SJCRH30 (cell line): ENCODE data around the gene MRPL28. TPM values are rescaled to one million over a fixed set of nuclear protein-coding genes. Genes with fewer than 3 reads are reported as not detected.
"Not testable (repeated sequence)": the region's sequence is repeated elsewhere in the genome, so short reads cannot be mapped to it uniquely, and the experiment has no call there.

Source experiments
- DNase-seq, 2 experiments: peaks; one replicate each; pipeline ENCODE4 v3.0.0-alpha.2; 2015 to 2020
- H3K27ac ChIP-seq: fragments of 250-450 bp; sonication (Bioruptor Pico); 2 replicates; pipeline ENCODE4 v1.5.1; 2020; ENCODE audit warnings: mild to moderate bottlenecking, moderate library complexity
- H3K27me3 ChIP-seq: fragments of 250-450 bp; sonication (Bioruptor Pico); 2 replicates; pipeline ENCODE4 v1.5.1; 2020; ENCODE audit warnings: mild to moderate bottlenecking, moderate library complexity
- H3K36me3 ChIP-seq: fragments of 250-450 bp; sonication (Bioruptor Pico); 2 replicates; pipeline ENCODE4 v1.5.1; 2020; ENCODE audit warnings: mild to moderate bottlenecking, moderate library complexity
- H3K4me1 ChIP-seq: fragments of 250-450 bp; sonication (Bioruptor Pico); 2 replicates; pipeline ENCODE4 v1.5.1; 2020; ENCODE audit warnings: mild to moderate bottlenecking, moderate library complexity
- H3K4me3 ChIP-seq: fragments of 250-450 bp; sonication (Bioruptor Pico); 2 replicates; pipeline ENCODE4 v1.5.1; 2020; ENCODE audit warnings: mild to moderate bottlenecking, moderate library complexity
- H3K9me3 ChIP-seq: fragments of 250-450 bp; sonication (Bioruptor Pico); replicated peaks from 2 replicates; pipeline ENCODE4 v1.5.1; 2020; ENCODE audit warnings: mild to moderate bottlenecking, moderate library complexity
- total RNA-seq: library from RNA; depleted of rRNA; stranded (reverse); fragments of >200 nt; shearing (Covaris generic); gene quantifications from 2 replicates; pipeline ENCODE4 v1.2.3, GENCODE V29; 2014

MRPL28 gene
- total RNA-seq, 1 experiment from 2014 or later, result 81.4 TPM

DNA sequence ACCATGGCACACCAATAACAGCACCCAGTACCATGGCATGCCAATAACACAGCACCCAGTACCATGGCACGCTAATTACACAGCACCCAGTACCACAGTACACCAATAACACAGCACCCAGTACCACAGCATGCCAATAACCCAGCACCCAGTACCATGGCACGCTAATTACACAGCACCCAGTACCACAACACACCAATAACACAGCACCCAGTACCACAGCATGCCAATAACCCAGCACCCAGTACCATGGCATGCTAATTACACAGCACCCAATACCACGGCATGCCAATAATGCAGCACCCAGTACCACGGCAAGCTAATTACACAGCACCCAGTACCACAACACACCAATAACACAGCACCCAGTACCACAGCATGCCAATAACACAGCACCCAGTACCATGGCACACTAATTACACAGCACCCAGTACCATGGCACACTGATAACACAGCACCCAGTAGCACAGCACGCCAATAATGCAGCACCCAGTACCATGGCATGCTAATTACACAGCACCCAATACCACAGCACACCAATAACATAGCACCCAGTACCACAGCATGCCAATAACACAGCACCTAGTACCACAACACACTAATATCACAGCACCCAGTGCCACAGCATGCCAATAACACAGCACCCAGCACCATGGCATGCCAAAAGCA, 36.0 kb downstream of the MRPL28 start:
- H3K27me3 ChIP-seq, H3K36me3 ChIP-seq, DNase-seq, H3K27ac ChIP-seq, H3K4me3 ChIP-seq, H3K9me3 ChIP-seq: not testable (repeated sequence)
- H3K4me1 ChIP-seq, result peaks cover 11% of the 10 kb centered on the region; the same call in 1 of the 2 replicates

DNA sequence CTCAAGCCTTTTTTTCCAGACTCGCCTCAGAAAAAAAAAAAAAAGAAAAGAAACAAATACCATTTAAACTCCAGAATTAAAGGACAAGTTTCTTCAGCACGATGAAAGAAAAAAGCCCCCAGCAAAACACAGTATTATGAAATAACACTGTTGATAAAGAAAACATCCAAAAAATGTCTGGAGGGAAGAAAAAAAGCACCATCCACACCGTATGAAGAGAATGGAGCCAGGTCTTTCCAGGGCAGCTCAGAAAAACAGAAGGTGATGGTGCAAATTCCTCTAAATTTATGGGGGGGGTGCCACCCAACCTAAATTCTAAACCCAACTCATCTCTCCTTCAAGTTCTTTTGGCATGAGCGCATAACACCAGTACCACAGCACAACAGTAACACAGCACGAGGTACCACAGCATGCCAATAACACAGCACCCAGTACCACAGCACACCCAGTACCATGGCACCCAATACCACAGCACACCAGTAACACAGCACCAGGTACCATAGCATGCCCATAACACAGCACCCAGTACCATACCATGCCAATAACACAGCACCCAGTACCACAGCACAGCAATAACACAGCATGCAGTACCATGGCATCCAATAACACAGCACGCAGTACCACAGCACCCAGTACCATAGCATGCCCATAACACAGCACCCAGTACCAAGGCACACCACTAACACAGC, 36.8 kb downstream of the MRPL28 start:
- H3K27me3 ChIP-seq, result no peaks in the 10 kb centered on the region
- no peaks in the 10 kb centered on the region for H3K9me3 ChIP-seq
- no peak overlapping the region for H3K27ac ChIP-seq
- H3K36me3 ChIP-seq, result no peaks in the 10 kb centered on the region
- peaks cover 11% of the 10 kb centered on the region; the same call in 1 of the 2 replicates for H3K4me1 ChIP-seq
- no peak for DNase-seq
- H3K4me3 ChIP-seq, result no peak overlapping the region

GRCh38 chr16:331181-331814, 39.0 kb downstream of the MRPL28 start:
- peaks cover 22% of the 10 kb centered on the region for H3K4me1 ChIP-seq
- H3K4me3 ChIP-seq, H3K27ac ChIP-seq, H3K27me3 ChIP-seq, H3K9me3 ChIP-seq, H3K36me3 ChIP-seq: not testable (repeated sequence)
- DNase-seq, result peak in 1 of 2 experiments; percentile 44

DNA sequence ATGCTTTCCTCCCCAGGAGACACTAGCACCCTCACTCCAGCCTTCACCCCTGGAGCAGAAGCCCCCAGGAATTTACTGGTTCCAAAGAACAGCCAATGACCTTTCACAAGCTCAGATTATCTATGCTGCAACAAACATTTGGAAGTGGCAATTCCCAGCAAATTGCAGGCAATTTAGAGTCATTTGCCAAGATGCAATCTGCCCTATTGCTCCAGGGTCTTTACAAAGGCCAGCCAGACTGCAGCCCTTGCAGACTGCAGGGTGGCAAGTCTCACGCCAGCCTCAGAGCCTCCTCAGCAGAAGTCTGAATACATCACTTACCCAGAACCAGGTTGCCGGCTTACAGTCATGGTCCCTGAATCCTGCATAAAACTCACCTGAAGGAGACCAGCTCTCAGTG, 39.6 kb downstream of the MRPL28 start:
- no peak overlapping the region for H3K27ac ChIP-seq
- DNase-seq, result no peak
- no peaks in the 10 kb centered on the region for H3K36me3 ChIP-seq
- H3K27me3 ChIP-seq, result no peaks in the 10 kb centered on the region
- no peaks in the 10 kb centered on the region for H3K9me3 ChIP-seq
- H3K4me1 ChIP-seq, result peaks cover 22% of the 10 kb centered on the region
- no peak overlapping the region for H3K4me3 ChIP-seq

GRCh38 chr16:325375-326145, 44.8 kb downstream of the MRPL28 start:
- Histone ChIP-seq H3K9me3 (no peaks in the 10 kb centered on the region), H3K4me3 (no peak overlapping the region), H3K27ac (no peak overlapping the region), H3K4me1 (peaks cover 11% of the 10 kb centered on the region), H3K36me3 (no peaks in the 10 kb centered on the region), H3K27me3 (no peaks in the 10 kb centered on the region)
- DNase-seq, result no peak

DNA sequence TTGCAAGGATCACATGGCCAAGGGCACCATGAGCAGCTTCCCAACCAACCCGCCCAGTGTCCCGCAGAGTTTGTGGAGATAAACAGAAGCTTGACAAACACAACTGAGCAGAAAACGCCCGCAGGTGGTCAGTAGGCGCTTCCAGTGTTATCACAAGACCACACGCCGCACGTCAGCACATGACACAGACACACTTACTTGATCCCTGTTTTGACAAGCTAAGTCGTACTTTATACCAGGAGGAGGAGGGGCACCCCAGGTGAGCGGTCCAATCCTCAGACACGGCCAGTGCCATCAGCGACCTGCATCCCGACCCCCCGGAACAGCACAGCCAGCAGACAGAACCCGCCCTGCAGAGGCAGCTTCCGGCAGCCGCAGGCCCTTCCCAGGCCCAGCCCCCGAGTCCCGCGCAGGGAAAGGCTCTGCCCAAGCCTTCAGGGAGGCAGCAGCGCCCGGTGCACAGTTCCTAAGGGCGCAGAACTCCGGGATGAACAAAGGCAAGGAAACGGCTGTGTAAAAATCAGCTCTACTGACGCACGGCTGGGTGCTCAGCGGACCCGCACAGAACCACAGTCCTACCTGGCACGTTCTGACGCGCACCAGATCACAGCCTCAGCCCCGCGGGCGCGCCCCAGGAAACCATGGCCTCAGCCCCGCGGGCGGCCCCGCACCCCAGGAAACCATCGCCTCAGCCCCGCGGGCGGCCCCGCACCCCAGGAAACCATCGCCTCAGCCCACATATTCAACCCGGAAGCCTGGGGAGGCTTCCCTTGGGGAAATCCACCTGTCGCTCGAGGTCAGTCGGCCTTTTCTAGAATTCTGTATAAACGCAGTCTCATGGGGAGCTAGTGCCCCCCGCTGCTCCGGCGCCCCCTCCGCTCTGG, 45.6 kb downstream of the MRPL28 start:
- no peaks in the 10 kb centered on the region for H3K9me3 ChIP-seq
- no peak for DNase-seq
- no peaks in the 10 kb centered on the region for H3K36me3 ChIP-seq
- peaks cover 11% of the 10 kb centered on the region for H3K4me1 ChIP-seq
- H3K4me3 ChIP-seq, result no peak overlapping the region
- no peaks in the 10 kb centered on the region for H3K27me3 ChIP-seq
- H3K27ac ChIP-seq, result no peak overlapping the region

DNA sequence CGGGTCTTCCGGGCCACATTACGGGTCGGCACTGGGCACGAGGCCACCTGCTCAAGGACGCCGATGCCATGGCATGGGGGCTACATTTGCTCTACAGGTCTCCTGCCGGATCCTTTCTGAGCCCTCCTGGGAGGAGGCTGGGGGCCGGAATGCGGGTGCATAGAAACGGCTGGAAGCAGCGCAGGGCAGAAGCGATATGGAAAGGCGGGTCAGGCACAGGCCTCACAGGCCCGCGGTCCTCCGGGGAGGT, 46.2 kb downstream of the MRPL28 start:
- Histone ChIP-seq H3K27me3 (no peaks in the 10 kb centered on the region), H3K27ac (no peak overlapping the region), H3K4me1 (peaks cover 11% of the 10 kb centered on the region), H3K4me3 (no peak overlapping the region), H3K9me3 (no peaks in the 10 kb centered on the region), H3K36me3 (no peaks in the 10 kb centered on the region)
- DNase-seq, result no peak

- DNase-seq, result no peak
- Histone ChIP-seq H3K27ac (no peak overlapping the region), H3K27me3 (no peaks in the 10 kb centered on the region), H3K4me1 (peaks cover 6% of the 10 kb centered on the region; the same call in 1 of the 2 replicates), H3K9me3 (no peaks in the 10 kb centered on the region), H3K36me3 (no peaks in the 10 kb centered on the region), H3K4me3 (no peak overlapping the region)
These were observed 47.7 kb downstream of the MRPL28 start for GRCh38 chr16:322476-323143.

DNA sequence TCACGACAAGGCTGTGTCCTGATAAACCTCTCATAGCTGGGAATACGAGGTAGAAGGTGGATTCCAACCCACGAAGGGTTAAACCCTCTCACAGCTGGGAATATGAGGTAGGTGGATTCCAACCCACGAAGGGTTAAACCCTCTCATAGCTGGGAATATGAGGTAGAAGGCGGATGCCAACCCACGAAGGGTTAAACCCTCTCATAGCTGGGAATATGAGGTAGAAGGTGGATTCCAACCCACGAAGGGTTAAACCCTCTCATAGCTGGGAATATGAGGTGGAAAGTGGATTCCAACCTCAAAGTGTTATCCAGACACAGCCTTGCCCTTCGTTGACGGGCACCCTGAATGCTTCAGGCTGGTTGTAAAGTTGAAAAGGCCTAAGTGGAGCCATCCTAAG, 48.8 kb downstream of the MRPL28 start:
- Histone ChIP-seq H3K27me3 (no peaks in the 10 kb centered on the region), H3K9me3 (no peaks in the 10 kb centered on the region), H3K4me3 (no peak overlapping the region), H3K36me3 (no peaks in the 10 kb centered on the region), H3K27ac (no peak overlapping the region), H3K4me1 (no peaks in the 10 kb centered on the region)
- no peak for DNase-seq

DNA sequence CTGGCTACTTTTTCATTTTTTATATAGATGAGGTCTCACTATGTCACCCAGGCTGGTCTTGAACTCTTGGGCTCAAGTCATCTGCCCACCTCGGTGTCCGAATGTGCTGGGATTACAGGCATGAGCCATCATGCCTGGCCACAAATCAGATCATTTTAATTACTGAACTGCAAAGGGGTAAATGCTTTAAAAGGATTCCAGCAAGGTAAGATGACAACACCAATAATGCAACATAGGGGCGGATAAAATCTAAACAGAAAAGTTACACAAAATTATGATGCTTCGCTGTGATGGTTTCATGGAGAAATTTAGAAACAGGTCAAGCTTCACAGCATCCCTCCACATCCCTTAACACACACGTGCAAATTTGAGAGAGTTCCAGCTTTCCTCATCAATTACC, 50.1 kb downstream of the MRPL28 start:
- Histone ChIP-seq H3K27ac (no peak overlapping the region), H3K36me3 (no peaks in the 10 kb centered on the region), H3K4me3 (no peak overlapping the region), H3K27me3 (no peaks in the 10 kb centered on the region), H3K9me3 (no peaks in the 10 kb centered on the region), H3K4me1 (no peaks in the 10 kb centered on the region)
- DNase-seq, result no peak

DNA sequence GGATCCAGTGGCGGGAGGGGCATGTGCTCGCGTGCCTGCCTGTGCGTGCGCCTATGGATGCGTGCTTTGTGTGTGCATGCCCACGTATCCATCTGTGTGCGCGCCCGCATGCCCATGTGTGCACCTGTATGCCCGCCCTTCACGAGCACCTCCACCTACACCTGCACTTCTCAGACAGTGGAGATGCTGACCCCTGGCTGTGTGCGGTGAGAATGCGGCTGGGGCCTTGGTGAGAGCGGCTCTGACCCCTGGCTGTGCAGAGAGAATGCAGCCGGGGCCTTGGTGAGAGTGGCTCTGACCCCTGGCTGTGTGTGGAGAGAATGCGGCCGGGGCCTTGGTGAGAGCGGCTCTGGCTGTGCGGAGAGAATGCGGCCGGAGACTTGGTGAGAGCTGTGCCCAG, 51.7 kb downstream of the MRPL28 start:
- Histone ChIP-seq H3K9me3 (no peaks in the 10 kb centered on the region), H3K27ac (no peak overlapping the region), H3K4me1 (no peaks in the 10 kb centered on the region), H3K4me3 (no peak overlapping the region), H3K36me3 (no peaks in the 10 kb centered on the region), H3K27me3 (no peaks in the 10 kb centered on the region)
- no peak for DNase-seq

GRCh38 chr16:317583-317982, 52.8 kb downstream of the MRPL28 start:
- Histone ChIP-seq H3K9me3 (no peaks in the 10 kb centered on the region), H3K36me3 (no peaks in the 10 kb centered on the region), H3K4me3 (no peak overlapping the region), H3K27me3 (no peaks in the 10 kb centered on the region), H3K27ac (no peak overlapping the region), H3K4me1 (no peaks in the 10 kb centered on the region)
- no peak for DNase-seq
